Astrocyte of the cerebellum (primary cell): ENCODE results near the gene ZW10.

Experiments used
- DNase-seq: peaks from one replicate; pipeline ENCODE4 v3.0.0-alpha.2; 2011; ENCODE audit warnings: low read depth
- H3K4me3 ChIP-seq: 2 replicates; pipeline ENCODE4 v1.5.1; 2011; ENCODE audit warnings: mild to moderate bottlenecking, low read depth, low read length, moderate library complexity
- CTCF ChIP-seq: IDR thresholded peaks from 2 replicates; pipeline ENCODE4 v1.5.1; 2012; ENCODE audit warnings: low read length, low read depth, moderate library complexity, mild to moderate bottlenecking; ENCODE audit errors: missing control alignments
- in situ Hi-C: cut with HindIII; loops from 2 replicates; pipeline ENCODE4 v1.10.0; 2017; ENCODE audit warnings: low sequenced_read_pairs

ZW10 gene

GRCh38 chr11:113729456-113729855 is 44.0 kb downstream of the ZW10 start:
- H3K4me3 ChIP-seq: no peak overlapping the region
- in situ Hi-C loops: no loop called here
- no peak for TF ChIP-seq CTCF
- DNase-seq: no peak

- no peak overlapping the region for H3K4me3 ChIP-seq
- TF ChIP-seq CTCF: no peak
- no peak for DNase-seq
- in situ Hi-C loops: no loop called here
Measured at GRCh38 chr11:113728814-113729213, 44.7 kb downstream of the ZW10 start.

GRCh38 chr11:113725913-113726312 is 47.6 kb downstream of the ZW10 start:
- no peak for DNase-seq
- no peak for TF ChIP-seq CTCF
- no peak overlapping the region for H3K4me3 ChIP-seq
- in situ Hi-C loops: no loop called here

- no peak for TF ChIP-seq CTCF
- no peak for DNase-seq
- no peak overlapping the region for H3K4me3 ChIP-seq
- in situ Hi-C loops: no loop called here
Measured at GRCh38 chr11:113725407-113725806, 48.1 kb downstream of the ZW10 start.

- TF ChIP-seq CTCF: no peak
- in situ Hi-C loops: no loop called here
- H3K4me3 ChIP-seq: no peak overlapping the region
- DNase-seq: no peak
Measured at GRCh38 chr11:113724778-113725177, 48.7 kb downstream of the ZW10 start.

GRCh38 chr11:113723787-113724186 is 49.7 kb downstream of the ZW10 start:
- no peak for TF ChIP-seq CTCF
- H3K4me3 ChIP-seq: no peak overlapping the region
- no peak for DNase-seq
- in situ Hi-C loops: no loop called here

GRCh38 chr11:113722934-113723333 is 50.6 kb downstream of the ZW10 start:
- in situ Hi-C loops: no loop called here
- no peak for TF ChIP-seq CTCF
- no peak for DNase-seq
- no peak overlapping the region for H3K4me3 ChIP-seq
